NCI-H446 treated with DMSO at 0.1 percent for 48 hours (cell line): ENCODE data around the gene CPE.
"Not testable (repeated sequence)": the region's sequence is repeated elsewhere in the genome, so short reads cannot be mapped to it uniquely, and the experiment has no call there.

Experiments used
- DNase-seq: peaks from one replicate; lab custom pipeline; 2025; lab: John Stamatoyannopoulos, UW

The CPE gene

GRCh38 chr4:165378745-165379677 lies at the start of gene CPE:
Gene CPE (plus strand): TSS chr4:165379008. CDS start chr4:165379222, 214 bp downstream.
- peak; percentile 82 for DNase-seq

GRCh38 chr4:165330071-165330470 lies 48.7 kb upstream of the CPE start:
- no peak for DNase-seq

GRCh38 chr4:165330666-165331065 lies 48.1 kb upstream of the CPE start:
- no peak for DNase-seq

GRCh38 chr4:165331359-165331758 lies 47.4 kb upstream of the CPE start:
- peak; percentile 25 for DNase-seq

- no peak for DNase-seq
Measured at GRCh38 chr4:165331823-165332222, 47.0 kb upstream of the CPE start.

- no peak for DNase-seq
Measured at GRCh38 chr4:165332502-165332901, 46.3 kb upstream of the CPE start.

GRCh38 chr4:165335163-165335703 lies 43.6 kb upstream of the CPE start:
- no peak for DNase-seq

- no peak for DNase-seq
Measured at GRCh38 chr4:165336743-165337142, 42.1 kb upstream of the CPE start.

GRCh38 chr4:165342340-165342739 lies 36.5 kb upstream of the CPE start:
- DNase-seq: not testable (repeated sequence)

GRCh38 chr4:165343353-165344191 lies 35.2 kb upstream of the CPE start:
- DNase-seq: no peak

GRCh38 chr4:165345666-165346417 lies 33.0 kb upstream of the CPE start:
- DNase-seq: no peak

GRCh38 chr4:165347647-165348569 lies 30.9 kb upstream of the CPE start:
- DNase-seq: no peak

- DNase-seq: no peak
Measured at GRCh38 chr4:165351359-165352130, 27.3 kb upstream of the CPE start.

- DNase-seq: peak; percentile 74
Measured at GRCh38 chr4:165355900-165356300, 22.9 kb upstream of the CPE start.

- no peak for DNase-seq
Measured at GRCh38 chr4:165359506-165359905, 19.3 kb upstream of the CPE start.

- no peak for DNase-seq
Measured at GRCh38 chr4:165360041-165360695, 18.6 kb upstream of the CPE start.

GRCh38 chr4:165360985-165361670 lies 17.7 kb upstream of the CPE start:
- DNase-seq: no peak

- no peak for DNase-seq
Measured at GRCh38 chr4:165361810-165362209, 17.0 kb upstream of the CPE start.
